Stimulated activated CD4-positive, alpha-beta T cell treated with anti-CD3 and anti-CD28 coated beads, Interleukin-2, amount 100 ng/mL, for 4 hours (primary cell): Measurements from ENCODE around the gene SNAP23.

ENCODE experiments used
- DNase-seq: peaks from one replicate; pipeline ENCODE4 v3.0.0-alpha.2; 2020; ENCODE audit warnings: low read depth

The SNAP23 gene

GRCh38 chr15:42575188-42576039 lies 80.0 kb downstream of the SNAP23 start, which contains the start of gene STARD9:
Gene STARD9, plus strand, starts transcription at chr15:42575606. Its CDS starts 110 bp downstream, at chr15:42575716.
- peak; percentile 92 for DNase-seq

GRCh38 chr15:42576040-42576594 lies 80.7 kb downstream of the SNAP23 start:
- DNase-seq, result no peak

GRCh38 chr15:42576776-42577175 lies 81.3 kb downstream of the SNAP23 start:
- DNase-seq, result no peak

DNA sequence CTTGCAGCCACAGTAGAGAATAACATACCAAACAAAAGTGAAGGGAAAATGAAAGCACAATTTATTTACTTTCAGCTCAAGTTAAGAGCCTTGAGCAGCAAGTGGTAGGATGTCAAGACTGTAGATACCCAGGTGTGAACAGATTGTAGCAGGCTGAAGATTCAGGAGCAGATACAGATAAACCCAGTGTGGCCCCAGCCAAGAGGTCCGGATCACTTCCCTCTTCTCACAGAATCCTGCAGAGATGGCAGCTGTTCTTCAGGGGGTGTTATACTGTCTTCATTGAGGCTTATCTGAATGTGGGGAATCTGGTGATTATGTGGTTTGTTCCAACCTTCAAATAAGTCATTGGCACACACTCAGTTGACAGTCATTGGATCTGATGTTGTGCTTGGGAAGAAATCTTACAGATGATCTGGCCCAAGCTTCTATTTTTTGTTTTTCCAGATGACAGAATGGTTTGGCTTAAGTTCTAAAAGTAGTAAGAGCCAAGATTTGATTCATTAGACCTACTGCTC lies 82.1 kb downstream of the SNAP23 start:
- no peak for DNase-seq

GRCh38 chr15:42578984-42579537 lies 83.6 kb downstream of the SNAP23 start:
- no peak for DNase-seq

- DNase-seq, result peak; percentile 62
Measured at GRCh38 chr15:42581272-42581730, 85.9 kb downstream of the SNAP23 start.
